NT2/D1 (cell line): ENCODE measurements around the gene ATP9A.
"Not testable (repeated sequence)": the region's sequence is repeated elsewhere in the genome, so short reads cannot be mapped to it uniquely, and the experiment has no call there.

Source experiments
- DNase-seq: peaks from one replicate; pipeline ENCODE4 v3.0.0-alpha.2; 2011; ENCODE audit warnings: low read depth, low spot score
- H3K27me3 ChIP-seq: 2 replicates; pipeline ENCODE4 v1.6.0; 2011; ENCODE audit warnings: mild to moderate bottlenecking; ENCODE audit not compliant: insufficient read length, insufficient read depth
- H3K36me3 ChIP-seq: 2 replicates; pipeline ENCODE4 v1.6.1; 2011; ENCODE audit warnings: mild to moderate bottlenecking, low read length, mixed read lengths; ENCODE audit not compliant: insufficient read depth, insufficient read length
- H3K4me1 ChIP-seq: 2 replicates; pipeline ENCODE4 v1.5.1; 2011; ENCODE audit not compliant: insufficient read depth, insufficient read length
- H3K4me3 ChIP-seq: 2 replicates; pipeline ENCODE4 v1.5.1; 2011; ENCODE audit warnings: low read depth; ENCODE audit not compliant: insufficient read length
- H3K9ac ChIP-seq: 2 replicates; pipeline ENCODE4 v1.6.0; 2011; ENCODE audit warnings: low read depth; ENCODE audit not compliant: insufficient read length
- H3K9me3 ChIP-seq: 2 replicates; pipeline ENCODE4 v1.5.1; 2011; ENCODE audit warnings: mild to moderate bottlenecking, low read length; ENCODE audit not compliant: insufficient read depth
- SUZ12 ChIP-seq: IDR thresholded peaks from 2 replicates; pipeline ENCODE4 v1.6.1; 2011; ENCODE audit not compliant: insufficient read length, insufficient read depth; ENCODE audit errors: extremely low read depth
- YY1 ChIP-seq: IDR thresholded peaks from 2 replicates; pipeline ENCODE4 v1.6.1; 2011; ENCODE audit not compliant: insufficient read length, insufficient read depth
- ZNF274 ChIP-seq: IDR thresholded peaks from 2 replicates; pipeline ENCODE4 v1.6.1; 2011; ENCODE audit warnings: mild to moderate bottlenecking, low read depth, low read length

ATP9A gene

DNA sequence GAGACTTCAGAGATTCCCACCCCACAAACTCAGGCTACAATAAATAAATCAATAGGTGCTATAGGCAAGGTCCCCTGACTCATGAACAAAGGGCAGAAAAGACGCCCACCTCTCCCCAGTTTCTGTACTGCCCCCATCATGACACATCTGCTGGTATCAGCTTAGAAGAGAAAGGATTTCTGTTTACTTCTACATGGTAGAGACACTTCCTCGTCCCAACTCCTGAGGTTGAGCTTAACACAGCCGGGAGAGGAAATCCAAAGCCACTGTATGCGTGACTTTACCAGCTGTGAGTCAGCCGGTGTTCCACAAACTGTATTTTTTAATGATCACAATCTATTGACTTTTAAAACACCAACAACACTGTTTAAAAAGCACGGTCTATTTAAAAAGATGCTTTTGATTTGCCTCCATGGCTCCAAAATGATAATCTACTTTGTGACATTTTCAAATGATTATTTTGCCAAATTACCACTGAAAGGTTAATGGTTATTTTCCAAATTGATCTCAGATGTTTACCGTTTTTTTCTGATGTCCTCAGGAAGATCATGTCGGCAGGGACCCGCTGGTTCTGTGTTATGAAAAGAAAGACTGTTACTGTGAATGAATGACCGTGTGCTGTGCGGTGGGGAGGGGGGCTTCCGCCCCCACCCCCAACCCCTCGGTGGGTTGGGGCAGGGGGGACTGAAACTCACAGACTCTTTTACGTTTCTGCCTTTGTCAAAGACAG, 72.5 kb downstream of the ATP9A start:
- TF ChIP-seq ZNF274 (no peak), YY1 (no peak), SUZ12 (no peak)
- H3K36me3 ChIP-seq, result no peaks in the 10 kb centered on the region
- no peak overlapping the region for H3K9ac ChIP-seq
- H3K27me3 ChIP-seq, result no peaks in the 10 kb centered on the region
- peaks cover 3% of the 10 kb centered on the region for H3K4me1 ChIP-seq
- no peaks in the 10 kb centered on the region for H3K9me3 ChIP-seq
- H3K4me3 ChIP-seq, result no peak overlapping the region
- DNase-seq, result no peak

GRCh38 chr20:51692806-51693400, 75.3 kb downstream of the ATP9A start:
- no peak for TF ChIP-seq SUZ12
- no peak for TF ChIP-seq YY1
- no peak for TF ChIP-seq ZNF274
- no peaks in the 10 kb centered on the region for H3K27me3 ChIP-seq
- no peaks in the 10 kb centered on the region for H3K4me1 ChIP-seq
- no peaks in the 10 kb centered on the region for H3K36me3 ChIP-seq
- DNase-seq, result no peak
- H3K4me3 ChIP-seq, result no peak overlapping the region
- no peaks in the 10 kb centered on the region for H3K9me3 ChIP-seq
- H3K9ac ChIP-seq, result no peak overlapping the region

- no peak for DNase-seq
- TF ChIP-seq SUZ12 (no peak), ZNF274 (no peak), YY1 (no peak)
- no peaks in the 10 kb centered on the region for H3K4me1 ChIP-seq
These were observed 76.5 kb downstream of the ATP9A start for GRCh38 chr20:51691703-51692102.

DNA sequence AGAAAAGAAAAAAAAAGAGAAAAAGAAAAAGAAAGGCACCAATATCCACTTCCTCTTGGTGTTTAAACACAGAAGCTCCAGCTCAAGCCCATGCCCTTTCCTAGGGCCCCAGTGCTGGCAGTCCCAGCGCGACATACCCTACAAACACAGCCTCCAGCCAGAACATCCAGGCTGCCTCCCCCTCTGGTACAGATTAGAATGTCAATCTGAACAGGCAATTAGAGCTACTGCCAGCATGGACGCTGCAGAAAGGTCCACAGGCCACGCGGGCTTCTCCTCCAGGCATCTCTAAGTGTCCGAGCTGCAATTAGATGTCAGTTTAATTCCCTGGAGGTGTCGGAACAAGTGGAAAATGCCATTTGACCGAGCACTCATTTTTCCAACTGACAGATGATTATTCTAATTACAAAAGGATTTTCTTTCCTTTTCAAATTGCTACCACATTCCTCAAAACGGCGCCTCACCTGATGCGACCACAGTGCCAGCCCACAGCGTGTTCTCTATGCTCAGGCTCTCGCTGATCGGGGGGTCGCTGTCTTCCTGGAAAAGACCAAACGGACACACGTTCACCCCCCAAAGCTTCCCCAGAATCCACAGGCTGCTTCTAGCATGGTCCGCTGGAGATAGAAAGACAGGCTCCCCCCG, 79.5 kb downstream of the ATP9A start:
- H3K9ac ChIP-seq, result no peak overlapping the region
- H3K36me3 ChIP-seq, result no peaks in the 10 kb centered on the region
- H3K9me3 ChIP-seq, result no peaks in the 10 kb centered on the region
- no peaks in the 10 kb centered on the region for H3K27me3 ChIP-seq
- no peak for DNase-seq
- TF ChIP-seq ZNF274 (no peak), SUZ12 (no peak), YY1 (no peak)
- H3K4me3 ChIP-seq, result no peak overlapping the region
- no peaks in the 10 kb centered on the region for H3K4me1 ChIP-seq

More at GRCh38 chr20:51691703-51692102, 76.5 kb downstream of the ATP9A start:
- Histone ChIP-seq H3K27me3 (no peaks in the 10 kb centered on the region), H3K9me3 (no peaks in the 10 kb centered on the region), H3K9ac (no peak overlapping the region), H3K36me3 (no peaks in the 10 kb centered on the region), H3K4me3 (no peak overlapping the region)

DNA sequence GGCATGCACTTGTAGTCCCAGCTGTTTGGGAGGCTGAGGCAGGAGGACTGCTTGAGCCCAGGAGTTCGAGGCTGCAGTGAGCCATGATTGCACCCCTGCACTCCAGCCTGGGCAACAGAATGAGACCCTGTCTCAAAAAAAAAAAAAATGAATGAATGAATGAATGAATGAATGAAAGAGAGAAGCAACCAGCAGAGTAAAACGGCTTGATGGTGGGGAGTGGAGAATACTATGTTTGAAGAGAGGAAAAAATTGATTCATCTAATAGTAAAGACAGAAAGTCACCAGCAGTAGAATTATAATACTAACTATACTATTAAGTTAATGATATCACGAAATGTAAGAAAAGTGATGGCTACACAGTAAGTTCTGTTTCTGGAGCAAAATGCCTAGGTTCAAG, 80.6 kb downstream of the ATP9A start:
- no peaks in the 10 kb centered on the region for H3K9me3 ChIP-seq
- H3K4me3 ChIP-seq, result no peak overlapping the region
- TF ChIP-seq ZNF274 (no peak), YY1 (no peak), SUZ12 (no peak)
- H3K27me3 ChIP-seq, result no peaks in the 10 kb centered on the region
- DNase-seq, result no peak
- no peaks in the 10 kb centered on the region for H3K36me3 ChIP-seq
- H3K9ac ChIP-seq, result no peak overlapping the region
- no peaks in the 10 kb centered on the region for H3K4me1 ChIP-seq

- no peak for DNase-seq
- no peak for TF ChIP-seq YY1
- TF ChIP-seq SUZ12, result no peak
- no peak for TF ChIP-seq ZNF274
- H3K27me3 ChIP-seq, result no peaks in the 10 kb centered on the region
- H3K36me3 ChIP-seq, result no peaks in the 10 kb centered on the region
- H3K4me1 ChIP-seq, result no peaks in the 10 kb centered on the region
- no peak overlapping the region for H3K4me3 ChIP-seq
- H3K9me3 ChIP-seq, result no peaks in the 10 kb centered on the region
- no peak overlapping the region for H3K9ac ChIP-seq
These were observed 81.1 kb downstream of the ATP9A start for GRCh38 chr20:51687108-51687507.

GRCh38 chr20:51685494-51685893, 82.7 kb downstream of the ATP9A start:
- not testable (repeated sequence) for H3K36me3 ChIP-seq, H3K4me1 ChIP-seq, H3K9me3 ChIP-seq, H3K9ac ChIP-seq, DNase-seq, H3K27me3 ChIP-seq, H3K4me3 ChIP-seq
